GM12864 (cell line): Measurements from ENCODE around the gene ARHGAP9.
A peak's percentile ranks its signal among the peaks of the same experiment; 100 is the strongest.

Experiments
- DNase-seq: peaks from one replicate; pipeline ENCODE4 v3.0.0-alpha.2; 2011; ENCODE audit warnings: low read depth
- H3K4me3 ChIP-seq: 2 replicates; pipeline ENCODE4 v1.5.1; 2011; ENCODE audit warnings: mild to moderate bottlenecking, low read depth, low read length, control low read depth
- TF ChIP-seq, protein P1 (sequence below): IDR thresholded peaks from 2 replicates; pipeline ENCODE4 v1.5.1; 2011; ENCODE audit warnings: low read depth, mild to moderate bottlenecking, moderate library complexity, low read length, control low read depth, inconsistent platforms; ENCODE audit errors: missing control alignments

ARHGAP9 gene

DNA sequence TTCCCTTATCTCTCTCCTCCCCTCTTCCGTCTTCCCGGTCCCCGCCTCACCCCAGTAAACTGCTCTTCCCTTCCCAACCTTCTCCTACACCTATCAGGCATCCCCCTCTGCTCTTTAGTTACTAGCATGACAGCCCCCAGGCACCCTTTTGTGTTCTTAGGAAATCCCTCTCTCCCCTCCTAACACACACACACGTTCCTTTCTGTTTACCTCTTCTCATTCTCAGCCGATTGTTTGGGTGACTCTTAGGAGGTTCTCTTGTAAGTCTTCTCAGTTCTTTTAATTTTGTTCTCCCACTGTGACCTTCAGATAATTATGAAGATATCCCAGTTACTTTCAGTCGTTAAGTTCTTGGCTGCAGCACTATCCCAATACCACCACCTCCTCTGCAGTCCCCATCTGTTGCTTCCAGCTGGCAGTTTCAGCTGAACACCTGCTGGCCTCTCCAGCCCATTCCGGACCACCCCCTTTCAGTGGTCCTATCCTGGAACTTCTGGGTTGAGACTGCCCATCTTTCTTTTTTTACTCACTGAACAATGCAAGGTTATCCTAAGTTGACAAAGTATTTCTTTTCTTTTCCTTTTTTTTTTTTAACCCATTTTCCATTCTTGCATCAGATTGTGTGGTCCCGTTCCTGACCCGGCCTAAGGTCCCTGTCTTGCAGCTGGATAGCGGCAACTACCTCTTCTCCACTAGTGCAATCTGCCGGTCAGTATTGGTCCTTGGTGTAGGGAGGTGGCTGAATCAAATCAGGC is 8.9 kb upstream of the ARHGAP9 start:
- TF ChIP-seq, protein P1, sequence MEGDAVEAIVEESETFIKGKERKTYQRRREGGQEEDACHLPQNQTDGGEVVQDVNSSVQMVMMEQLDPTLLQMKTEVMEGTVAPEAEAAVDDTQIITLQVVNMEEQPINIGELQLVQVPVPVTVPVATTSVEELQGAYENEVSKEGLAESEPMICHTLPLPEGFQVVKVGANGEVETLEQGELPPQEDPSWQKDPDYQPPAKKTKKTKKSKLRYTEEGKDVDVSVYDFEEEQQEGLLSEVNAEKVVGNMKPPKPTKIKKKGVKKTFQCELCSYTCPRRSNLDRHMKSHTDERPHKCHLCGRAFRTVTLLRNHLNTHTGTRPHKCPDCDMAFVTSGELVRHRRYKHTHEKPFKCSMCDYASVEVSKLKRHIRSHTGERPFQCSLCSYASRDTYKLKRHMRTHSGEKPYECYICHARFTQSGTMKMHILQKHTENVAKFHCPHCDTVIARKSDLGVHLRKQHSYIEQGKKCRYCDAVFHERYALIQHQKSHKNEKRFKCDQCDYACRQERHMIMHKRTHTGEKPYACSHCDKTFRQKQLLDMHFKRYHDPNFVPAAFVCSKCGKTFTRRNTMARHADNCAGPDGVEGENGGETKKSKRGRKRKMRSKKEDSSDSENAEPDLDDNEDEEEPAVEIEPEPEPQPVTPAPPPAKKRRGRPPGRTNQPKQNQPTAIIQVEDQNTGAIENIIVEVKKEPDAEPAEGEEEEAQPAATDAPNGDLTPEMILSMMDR = no peak
- peak overlapping the region; percentile 97 for H3K4me3 ChIP-seq
- DNase-seq = no peak

DNA sequence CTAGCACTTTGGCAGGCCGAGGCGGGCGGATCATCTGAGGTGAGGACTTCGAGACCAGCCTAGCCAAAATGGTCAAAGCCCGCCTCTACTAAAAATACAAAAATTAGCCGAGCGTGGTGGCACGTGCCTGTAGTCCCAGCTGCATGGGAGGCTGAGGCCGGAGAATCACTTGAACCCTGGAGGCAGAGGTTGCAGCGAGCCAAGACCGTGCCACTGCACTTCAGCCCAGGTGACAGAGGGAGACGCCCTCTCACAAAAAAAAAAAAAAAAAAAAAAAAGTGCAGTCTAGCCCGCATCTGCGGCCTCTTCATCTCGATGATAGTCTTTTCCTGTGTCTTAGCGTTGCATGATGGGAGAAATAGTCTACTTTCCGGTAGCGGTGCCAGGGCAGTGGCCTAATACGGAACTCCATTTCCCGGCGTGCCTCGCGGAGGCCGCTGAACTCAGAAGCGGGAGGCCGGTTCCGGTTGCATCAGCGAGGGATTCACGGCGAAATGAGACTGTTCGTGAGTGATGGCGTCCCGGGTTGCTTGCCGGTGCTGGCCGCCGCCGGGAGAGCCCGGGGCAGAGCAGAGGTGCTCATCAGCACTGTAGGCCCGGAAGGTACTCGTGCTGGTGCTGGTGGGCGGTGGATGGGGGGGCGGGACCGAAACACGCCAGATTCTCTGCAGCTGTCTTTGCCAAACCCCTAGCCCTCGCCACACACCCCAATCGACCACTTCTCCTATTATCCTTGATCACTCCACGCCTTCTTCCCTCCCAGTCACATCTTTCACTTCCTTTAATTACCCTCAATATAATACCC is 8.1 kb upstream of the ARHGAP9 start, which contains the start of gene MARS1:
Gene MARS1, plus strand, starts transcription at position 472 of the 805 bp plus-strand sequence. Its CDS starts 23 bp downstream, at position 495.
- peak; percentile 94 for DNase-seq
- H3K4me3 ChIP-seq = peak within 1 kb of the TSS; percentile 97
- TF ChIP-seq, protein P1 = peak; percentile 34

DNA sequence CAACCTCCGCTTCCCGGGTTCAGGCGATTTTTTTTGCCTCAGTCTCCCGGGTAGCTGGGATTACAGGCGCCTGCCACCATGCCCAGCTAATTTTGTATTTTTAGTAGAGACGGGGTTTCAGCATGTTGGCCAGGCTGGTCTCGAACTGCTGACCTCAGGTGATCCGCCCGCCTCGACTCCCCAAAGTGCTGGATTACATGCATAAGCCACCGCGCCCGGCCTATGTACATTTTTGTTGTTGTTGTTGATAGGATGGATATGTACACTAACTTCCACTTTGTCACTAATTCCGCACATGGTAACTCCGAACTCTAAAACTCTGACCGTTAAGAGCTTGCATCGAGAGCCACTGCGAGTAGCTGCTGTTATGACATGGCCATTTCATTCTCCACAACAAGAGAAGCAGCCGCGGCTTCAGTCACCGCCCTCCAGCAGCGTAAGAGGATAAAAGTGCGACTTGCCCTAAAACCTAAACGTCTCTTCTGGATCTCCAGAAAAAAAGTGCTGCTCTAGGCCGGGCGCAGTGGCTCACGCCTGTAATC is 7.5 kb upstream of the ARHGAP9 start:
- DNase-seq = no peak
- TF ChIP-seq, protein P1 = no peak
- 0 out of 2 replicates have a peak overlapping the region, but pooled peaks have one; percentile 15 for H3K4me3 ChIP-seq

DNA sequence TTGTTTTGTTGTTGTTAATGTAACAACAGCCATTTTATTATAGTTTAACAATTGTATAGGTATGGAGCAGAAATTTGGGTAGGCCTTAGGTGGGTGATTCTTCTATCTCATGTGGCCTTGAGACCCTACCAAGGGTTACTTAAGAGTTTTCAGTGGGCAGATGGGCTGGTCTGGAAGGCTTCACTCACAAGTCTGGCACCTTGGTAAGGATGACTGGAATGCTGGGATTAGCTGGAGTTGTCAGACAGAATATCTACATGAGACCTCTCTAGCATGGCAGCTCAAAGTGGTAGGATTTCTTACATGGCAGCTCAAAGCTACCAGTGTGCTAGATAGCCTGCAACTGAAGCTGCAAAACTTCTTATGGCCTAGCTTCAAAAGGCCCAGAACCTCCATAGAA is 6.0 kb upstream of the ARHGAP9 start:
- TF ChIP-seq, protein P1 = no peak
- no peak overlapping the region for H3K4me3 ChIP-seq
- DNase-seq = no peak

DNA sequence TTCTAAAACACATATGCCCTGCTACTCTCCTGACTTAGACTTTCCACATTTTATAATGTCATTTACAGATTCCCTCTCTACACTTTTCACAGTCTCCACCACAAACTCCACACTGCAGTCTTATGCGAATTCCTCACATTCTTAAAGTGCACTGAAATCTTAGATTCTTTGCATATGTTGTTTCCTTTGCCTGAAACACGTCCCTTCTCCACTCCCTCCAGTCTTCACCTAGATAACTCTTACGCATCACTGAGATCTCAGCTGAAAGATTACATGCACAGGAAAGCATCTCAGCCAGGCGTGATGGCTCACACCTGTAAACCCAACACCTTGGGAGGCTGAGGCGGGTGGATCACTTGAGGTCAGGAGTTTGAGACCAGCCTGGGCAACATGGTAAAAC is 3.8 kb upstream of the ARHGAP9 start:
- no peak overlapping the region for H3K4me3 ChIP-seq
- DNase-seq = no peak
- TF ChIP-seq, protein P1 = no peak

DNA sequence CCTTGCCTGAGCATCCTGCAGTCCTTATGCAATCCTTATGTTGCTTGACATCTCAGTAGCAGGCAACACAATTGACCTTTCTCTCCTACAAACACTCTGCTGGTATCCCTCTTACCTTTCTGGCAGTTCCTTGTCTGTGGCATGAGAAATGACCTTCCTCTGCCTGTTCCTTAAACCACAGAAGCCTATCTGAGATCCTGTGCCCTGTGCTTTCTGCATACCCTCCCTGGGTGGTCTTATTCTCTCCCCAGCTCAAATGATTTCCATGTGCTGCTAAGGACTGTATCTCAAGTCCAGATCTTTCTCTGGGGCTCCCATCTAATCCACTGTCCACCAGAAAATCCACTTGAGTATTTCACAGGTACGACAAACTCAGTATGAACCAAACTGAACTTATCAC is 2.0 kb upstream of the ARHGAP9 start:
- no peak for DNase-seq
- H3K4me3 ChIP-seq = no peak overlapping the region
- TF ChIP-seq, protein P1 = no peak
